GM20000 (cell line): Measurements from ENCODE around the gene KANK2.
A peak's percentile ranks its signal among the peaks of the same experiment; 100 is the strongest.
"Not testable (repeated sequence)": the region's sequence is repeated elsewhere in the genome, so short reads cannot be mapped to it uniquely, and the experiment has no call there.

Source experiments
- DNase-seq: peaks from one replicate; pipeline ENCODE4 v3.0.0; 2012; ENCODE audit warnings: low spot score
- TF ChIP-seq, protein P1 (sequence below): IDR thresholded peaks from 2 replicates; pipeline ENCODE4 v1.5.1; 2012; ENCODE audit warnings: mild to moderate bottlenecking, control low read depth; ENCODE audit errors: extremely low read depth, missing control alignments

Gene KANK2

DNA sequence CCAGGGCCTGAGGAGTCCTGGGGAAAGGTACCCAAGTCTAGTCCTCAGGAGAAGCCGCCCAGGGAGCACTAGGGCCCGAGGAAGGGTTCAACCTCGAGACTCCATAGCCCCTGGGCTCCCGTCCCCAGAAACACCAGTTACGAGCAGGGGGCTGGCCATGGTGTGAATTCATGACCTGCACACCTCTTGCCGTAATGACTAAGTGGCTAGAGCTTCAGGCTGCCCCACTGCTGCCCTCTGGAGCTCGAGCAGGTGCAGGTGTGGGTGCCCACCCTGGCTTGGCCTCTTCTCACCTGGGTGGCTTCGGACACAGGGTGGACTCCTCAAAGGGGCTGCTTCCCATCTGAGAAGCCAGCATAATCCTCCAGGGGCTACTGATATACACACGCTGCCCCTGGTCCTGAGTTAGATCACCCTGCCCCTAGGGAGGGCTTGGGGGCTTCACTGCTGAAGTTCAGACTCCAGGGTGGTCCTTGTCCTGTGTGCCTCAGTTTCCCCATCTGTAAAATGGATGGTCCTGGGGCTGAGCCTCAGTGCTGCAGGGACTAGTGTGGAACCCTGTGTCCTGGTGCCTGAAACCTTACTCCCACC is 55.3 kb downstream of the KANK2 start:
- no peak for DNase-seq

DNA sequence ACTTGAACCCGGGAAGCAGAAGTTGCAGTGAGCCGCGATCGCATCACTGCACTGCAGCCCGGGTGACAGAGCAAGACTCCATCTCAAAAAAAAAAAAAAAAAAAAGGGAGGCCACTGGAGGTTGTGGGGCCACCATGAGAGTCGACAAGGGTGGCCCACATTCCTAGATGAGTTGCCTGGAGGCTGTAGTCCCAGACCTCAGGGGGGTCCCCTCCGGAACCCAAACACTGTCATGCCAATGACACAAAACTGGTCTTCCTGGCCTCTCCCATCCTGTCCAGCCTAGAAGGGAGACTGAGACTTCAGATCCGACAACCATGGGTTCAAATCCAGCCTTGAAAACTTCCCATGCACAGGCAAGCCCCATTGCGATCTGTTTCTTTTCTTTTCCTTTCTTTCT is 56.4 kb downstream of the KANK2 start:
- TF ChIP-seq, protein P1, sequence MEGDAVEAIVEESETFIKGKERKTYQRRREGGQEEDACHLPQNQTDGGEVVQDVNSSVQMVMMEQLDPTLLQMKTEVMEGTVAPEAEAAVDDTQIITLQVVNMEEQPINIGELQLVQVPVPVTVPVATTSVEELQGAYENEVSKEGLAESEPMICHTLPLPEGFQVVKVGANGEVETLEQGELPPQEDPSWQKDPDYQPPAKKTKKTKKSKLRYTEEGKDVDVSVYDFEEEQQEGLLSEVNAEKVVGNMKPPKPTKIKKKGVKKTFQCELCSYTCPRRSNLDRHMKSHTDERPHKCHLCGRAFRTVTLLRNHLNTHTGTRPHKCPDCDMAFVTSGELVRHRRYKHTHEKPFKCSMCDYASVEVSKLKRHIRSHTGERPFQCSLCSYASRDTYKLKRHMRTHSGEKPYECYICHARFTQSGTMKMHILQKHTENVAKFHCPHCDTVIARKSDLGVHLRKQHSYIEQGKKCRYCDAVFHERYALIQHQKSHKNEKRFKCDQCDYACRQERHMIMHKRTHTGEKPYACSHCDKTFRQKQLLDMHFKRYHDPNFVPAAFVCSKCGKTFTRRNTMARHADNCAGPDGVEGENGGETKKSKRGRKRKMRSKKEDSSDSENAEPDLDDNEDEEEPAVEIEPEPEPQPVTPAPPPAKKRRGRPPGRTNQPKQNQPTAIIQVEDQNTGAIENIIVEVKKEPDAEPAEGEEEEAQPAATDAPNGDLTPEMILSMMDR: no peak
- DNase-seq: no peak

More for the DNA sequence above, 55.3 kb downstream of the KANK2 start:
- TF ChIP-seq, protein P1: no peak

DNA sequence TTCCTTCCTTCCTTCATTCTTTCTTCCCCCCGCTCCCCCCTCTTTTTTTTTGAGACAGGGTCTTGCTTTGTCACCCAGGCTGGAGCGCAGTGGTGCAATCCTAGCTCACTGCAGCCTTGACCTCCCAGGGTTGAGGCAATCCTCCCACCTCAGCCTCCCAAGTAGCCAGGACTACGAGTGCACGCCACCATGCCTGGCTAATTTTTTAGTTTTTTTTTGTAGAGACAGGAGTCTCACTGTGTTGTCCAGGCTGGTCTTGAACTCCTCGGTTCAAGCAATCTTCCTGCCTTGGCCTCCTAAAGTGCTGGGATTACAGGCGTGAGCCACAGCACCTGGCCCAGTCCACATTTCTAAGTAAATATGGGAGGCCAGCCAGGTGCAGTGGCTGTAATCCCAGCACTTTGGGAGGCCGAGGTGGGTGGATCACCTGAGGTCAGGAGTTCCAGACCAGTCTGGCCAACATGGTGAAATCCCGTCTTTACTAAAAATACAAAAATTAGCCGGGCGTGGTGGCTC is 57.3 kb downstream of the KANK2 start:
- not testable (repeated sequence) for DNase-seq

DNA sequence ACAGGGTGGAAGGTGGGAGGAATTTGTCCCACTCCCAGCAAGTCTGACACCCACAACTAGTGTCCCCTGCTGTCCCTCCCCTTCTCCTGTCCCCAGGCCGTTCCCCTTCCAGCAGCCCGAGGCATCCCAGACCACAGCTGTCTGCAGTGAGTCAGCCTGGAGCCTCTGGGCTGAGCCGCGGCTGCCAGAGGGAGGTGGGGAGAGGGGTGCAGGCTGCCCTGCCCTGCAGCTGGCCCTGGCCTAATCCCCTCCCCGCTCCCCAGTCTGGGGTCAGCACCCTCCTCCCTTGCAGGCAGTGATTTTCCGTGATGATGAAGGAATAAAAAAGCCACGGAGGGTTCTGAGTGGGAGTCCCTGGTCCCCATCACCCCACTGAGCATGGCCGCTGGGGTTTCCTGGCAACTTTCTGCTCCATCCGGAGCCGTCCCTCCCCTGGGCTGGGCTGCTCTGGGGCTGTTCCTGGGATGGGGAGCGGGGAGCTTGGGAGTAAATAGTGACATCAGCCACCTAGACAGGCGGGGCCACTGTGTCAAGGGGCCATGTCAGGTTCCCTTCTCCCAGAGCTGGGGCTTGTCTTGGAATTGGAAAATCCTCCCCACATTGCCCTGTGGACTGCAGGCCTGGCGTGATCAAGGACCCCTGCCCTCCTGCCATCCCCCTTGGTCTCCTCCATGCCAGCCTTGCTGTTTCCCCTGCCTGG is 58.6 kb downstream of the KANK2 start:
- no peak for DNase-seq
- TF ChIP-seq, protein P1: no peak

DNA sequence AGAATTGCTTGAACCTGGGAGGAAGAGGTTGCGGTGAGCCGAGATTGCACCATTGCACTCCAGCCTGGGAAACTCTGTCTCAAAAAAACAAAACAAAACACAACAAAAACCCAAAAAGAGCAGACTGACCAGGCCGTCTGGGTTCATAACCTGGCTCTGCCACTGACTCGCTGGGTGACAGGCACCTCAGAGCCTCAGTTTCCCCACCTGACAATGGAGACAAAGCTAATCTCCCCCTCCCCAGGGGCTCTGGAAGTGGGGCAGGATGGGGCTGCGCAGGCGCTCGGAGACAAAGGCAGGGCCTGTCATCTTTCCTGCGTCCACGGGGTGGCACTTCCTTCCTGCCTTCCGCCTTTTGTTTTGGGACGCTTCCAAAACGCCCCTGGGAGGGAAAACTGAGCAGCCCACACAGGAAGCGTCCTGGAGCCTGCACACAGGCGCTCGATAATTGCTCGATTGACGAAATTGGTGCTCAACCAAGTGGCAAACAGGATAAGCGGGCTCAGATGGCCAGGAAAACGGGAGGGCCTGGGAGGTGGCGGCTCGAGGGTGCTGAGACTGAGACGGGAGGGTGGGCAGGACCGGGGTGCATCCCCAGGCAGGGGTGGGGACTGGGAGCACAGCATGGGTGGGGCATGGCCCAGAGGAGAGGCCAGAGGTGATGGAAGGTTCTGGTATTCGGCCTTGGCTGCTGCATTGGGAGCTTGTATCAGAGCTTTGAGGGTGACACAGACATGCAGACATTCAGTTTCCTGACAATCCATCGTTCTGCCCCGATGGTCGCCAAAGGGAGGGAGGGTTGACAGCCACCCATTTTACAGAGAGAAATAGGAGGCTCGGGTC is 59.6 kb downstream of the KANK2 start:
- DNase-seq: peak; percentile 71
- TF ChIP-seq, protein P1: peak; percentile 31

DNA sequence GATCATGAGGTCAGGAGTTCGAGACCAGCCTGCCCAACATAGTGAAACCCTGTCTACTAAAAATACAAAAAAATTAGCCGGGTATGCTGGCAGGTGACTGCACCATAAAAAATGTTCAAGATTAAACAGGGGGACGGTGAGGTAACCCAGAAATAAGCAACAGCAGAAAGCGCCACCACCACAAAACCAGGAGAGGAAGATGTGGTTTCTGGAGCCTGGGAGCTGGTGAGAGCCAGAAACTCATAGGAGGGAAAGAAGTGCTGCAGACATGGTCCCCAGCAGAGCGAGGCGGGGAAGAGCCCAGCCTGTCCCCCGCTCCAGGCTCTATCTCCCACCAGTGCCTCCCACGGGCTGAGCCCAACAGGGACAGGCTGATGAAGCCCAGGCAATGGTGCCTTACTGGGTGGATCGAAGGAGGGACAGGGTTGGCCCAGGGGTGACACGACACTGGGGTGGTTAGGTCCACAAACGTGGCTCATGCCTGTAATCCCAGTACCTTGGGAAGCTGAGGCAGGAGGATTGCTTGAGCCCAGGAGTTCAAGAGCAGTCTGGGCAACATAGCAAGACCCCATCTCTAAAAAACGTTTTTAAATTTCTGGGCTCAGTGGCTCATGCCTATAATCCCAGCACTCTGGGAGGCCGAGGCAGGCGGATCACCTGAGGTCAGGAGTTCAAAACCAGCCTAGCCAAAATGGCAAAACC is 60.8 kb downstream of the KANK2 start:
- TF ChIP-seq, protein P1: no peak
- no peak for DNase-seq

DNA sequence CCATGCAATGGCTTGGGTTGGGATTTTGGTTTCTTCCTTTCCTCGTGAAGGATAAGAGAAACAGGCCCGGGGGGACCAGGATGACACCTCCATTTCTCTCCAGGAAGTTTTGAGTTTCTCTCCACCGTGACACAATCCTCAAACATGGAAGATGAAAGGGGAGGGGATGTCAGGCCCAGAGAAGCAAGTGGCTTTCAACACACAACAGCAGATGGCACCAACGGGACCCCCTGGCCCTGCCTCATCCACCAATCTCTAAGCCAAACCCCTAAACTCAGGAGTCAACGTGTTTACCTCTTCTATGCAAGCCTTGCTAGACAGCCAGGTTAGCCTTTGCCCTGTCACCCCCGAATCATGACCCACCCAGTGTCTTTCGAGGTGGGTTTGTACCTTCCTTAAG is 65.9 kb downstream of the KANK2 start:
- DNase-seq: no peak
- TF ChIP-seq, protein P1: no peak
